ENCODE data around the gene TBCD. TPM values are rescaled to one million over a fixed set of nuclear protein-coding genes. Genes with fewer than 3 reads are reported as not detected.

The TBCD gene
- total RNA-seq, 1 experiment from 2014 or later = 173 TPM

GRCh38 chr17:82807101-82807500, 55.2 kb downstream of the TBCD start:
- Mint-ChIP-seq H3K36me3 (peaks cover 40% of the 10 kb centered on the region), H3K4me3 (no peak overlapping the region)
- ATAC-seq = no peak

GRCh38 chr17:82807562-82807961, 55.7 kb downstream of the TBCD start:
- no peak overlapping the region for H3K27ac Mint-ChIP-seq
- no peaks in the 10 kb centered on the region for H3K27me3 Mint-ChIP-seq (ENCODE audit: low read depth)
- ChIA-PET POLR2A (interaction anchor here (0.6 kb wide), 1 partner anchor 35 kb away, joined by 3 read pairs; no protein-coding TSS in a partner anchor), CTCF (interaction anchor here (0.8 kb wide), 1 partner anchor 110 kb away, joined by 3 read pairs; no protein-coding TSS in a partner anchor)
- DNase-seq (ENCODE audit: low spot score) (no peak), ATAC-seq (no peak)
- no peak overlapping the region for H3K4me3 Mint-ChIP-seq
- no peaks in the 10 kb centered on the region for H3K9me3 Mint-ChIP-seq
- TF ChIP-seq PRDM15 (CRISPR knock-in tag; IDR thresholded peaks at IDR 0.05) = no peak
- TF ChIP-seq ELF4 (CRISPR knock-in tag; IDR thresholded peaks at IDR 0.05; ENCODE audit: low read depth) = no peak
- TF ChIP-seq TEAD1 (CRISPR knock-in tag; IDR thresholded peaks at IDR 0.05) = no peak
- TF ChIP-seq SMAD3 (CRISPR knock-in tag; IDR thresholded peaks at IDR 0.05; ENCODE audit: borderline replicate concordance) = no peak
- TF ChIP-seq ZNF423 (CRISPR knock-in tag; IDR thresholded peaks at IDR 0.05) = no peak
- no peak for TF ChIP-seq SMAD4 (CRISPR knock-in tag; IDR thresholded peaks at IDR 0.05)
- no peak for TF ChIP-seq NFE2L1 (CRISPR knock-in tag; IDR thresholded peaks at IDR 0.05)
- TF ChIP-seq E2F1 (CRISPR knock-in tag; IDR thresholded peaks at IDR 0.05) = no peak
- TF ChIP-seq CREM (CRISPR knock-in tag; IDR thresholded peaks at IDR 0.05) = no peak
- H3K4me1 Mint-ChIP-seq = peaks cover 8% of the 10 kb centered on the region
- peaks cover 38% of the 10 kb centered on the region for H3K36me3 Mint-ChIP-seq

More at GRCh38 chr17:82807101-82807500, 55.2 kb downstream of the TBCD start:
- POLR2A ChIA-PET = interaction anchor here (0.6 kb wide), 1 partner anchor 36 kb away, joined by 3 read pairs; no protein-coding TSS in a partner anchor
- Mint-ChIP-seq H3K4me1 (peaks cover 8% of the 10 kb centered on the region), H3K9me3 (no peaks in the 10 kb centered on the region), H3K27ac (no peak overlapping the region), H3K27me3 (ENCODE audit: low read depth) (no peaks in the 10 kb centered on the region)
- CTCF ChIA-PET = interaction anchor here (0.8 kb wide), 1 partner anchor 111 kb away, joined by 3 read pairs; no protein-coding TSS in a partner anchor
- no peak for DNase-seq (ENCODE audit: low spot score)
- TF ChIP-seq TEAD1 (CRISPR knock-in tag; IDR thresholded peaks at IDR 0.05) (no peak), CBFB (CRISPR knock-in tag; IDR thresholded peaks at IDR 0.05; ENCODE audit: low read depth) (no peak)

GRCh38 chr17:82808006-82808405, 56.1 kb downstream of the TBCD start:
- ChIA-PET POLR2A (no interaction called here), CTCF (interaction anchor here (0.8 kb wide), 1 partner anchor 110 kb away, joined by 3 read pairs; no protein-coding TSS in a partner anchor)
- ATAC-seq (no peak), DNase-seq (ENCODE audit: low spot score) (no peak)
- Mint-ChIP-seq H3K27ac (no peak overlapping the region), H3K4me3 (no peak overlapping the region), H3K27me3 (ENCODE audit: low read depth) (no peaks in the 10 kb centered on the region), H3K36me3 (peaks cover 41% of the 10 kb centered on the region), H3K4me1 (peaks cover 5% of the 10 kb centered on the region), H3K9me3 (no peaks in the 10 kb centered on the region)
- TF ChIP-seq ATF1 (CRISPR knock-in tag; IDR thresholded peaks at IDR 0.05) (no peak), ZNF423 (CRISPR knock-in tag; IDR thresholded peaks at IDR 0.05) (peak; percentile 18; the same call in 1 of the 2 replicates)

GRCh38 chr17:82808921-82809905, 57.3 kb downstream of the TBCD start:
- Mint-ChIP-seq H3K36me3 (peaks cover 53% of the 10 kb centered on the region), H3K4me3 (no peak overlapping the region), H3K9me3 (no peaks in the 10 kb centered on the region), H3K27me3 (ENCODE audit: low read depth) (no peaks in the 10 kb centered on the region), H3K27ac (no peak overlapping the region), H3K4me1 (no peaks in the 10 kb centered on the region)
- no peak for ATAC-seq
- ChIA-PET POLR2A (no interaction called here), CTCF (interaction anchor here (1.0 kb wide), 1 partner anchor 97 kb away, joined by 3 read pairs; no protein-coding TSS in a partner anchor)
- DNase-seq (ENCODE audit: low spot score) = no peak
- TF ChIP-seq CREM (CRISPR knock-in tag; IDR thresholded peaks at IDR 0.05) (no peak), ELF4 (CRISPR knock-in tag; IDR thresholded peaks at IDR 0.05; ENCODE audit: low read depth) (no peak), HMGXB4 (CRISPR knock-in tag; IDR thresholded peaks at IDR 0.05) (no peak), FOXK1 (CRISPR knock-in tag; IDR thresholded peaks at IDR 0.05) (no peak), MAX (CRISPR knock-in tag; IDR thresholded peaks at IDR 0.05) (no peak), ZBTB43 (CRISPR knock-in tag; IDR thresholded peaks at IDR 0.05) (no peak), CDX4 (CRISPR knock-in tag; IDR thresholded peaks at IDR 0.05; ENCODE audit: borderline replicate concordance) (no peak)
